ENCODE data around the gene GARNL3. TPM values are rescaled to one million over a fixed set of nuclear protein-coding genes. Genes with fewer than 3 reads are reported as not detected.

The GARNL3 gene
- total RNA-seq, 1 experiment from 2014 or later = 6.1 TPM

DNA sequence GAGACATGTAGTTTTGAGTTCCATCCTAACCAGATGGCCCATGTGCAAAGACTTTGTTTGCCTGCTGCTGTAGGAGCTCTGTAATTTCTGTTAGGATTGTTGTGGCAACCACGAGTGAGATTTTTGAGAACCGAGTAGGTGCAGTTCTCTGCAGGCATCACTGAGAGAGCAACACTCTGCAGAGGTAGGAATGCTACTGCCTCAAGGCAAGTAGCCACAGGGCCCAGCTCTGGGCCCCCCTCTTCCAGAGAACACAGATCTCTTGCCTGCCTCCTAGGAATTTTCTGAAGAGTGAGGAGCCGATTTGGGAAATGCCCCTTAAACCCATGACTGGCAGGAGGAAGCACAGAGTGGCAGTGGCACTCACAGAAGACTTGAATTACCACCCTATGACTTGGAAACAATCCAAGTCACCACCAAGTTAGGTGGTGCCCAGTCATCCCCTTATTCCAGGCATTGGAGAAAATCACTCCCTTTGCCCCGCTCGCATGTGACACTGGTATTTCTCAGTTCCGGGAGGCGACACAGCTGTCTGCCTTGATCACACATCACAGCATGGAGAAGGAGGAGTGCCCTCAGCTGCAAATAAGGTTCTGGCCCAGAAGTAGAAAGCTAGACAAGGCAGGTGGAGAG, 79.9 kb downstream of the GARNL3 start:
- Mint-ChIP-seq H3K27ac (ENCODE audit: low read depth, unreplicated experiment) (no peak overlapping the region), H3K27me3 (ENCODE audit: insufficient read depth, unreplicated experiment) (no peaks in the 10 kb centered on the region), H3K9me3 (ENCODE audit: unreplicated experiment) (no peaks in the 10 kb centered on the region), H3K4me3 (ENCODE audit: unreplicated experiment) (no peak overlapping the region), H3K4me1 (ENCODE audit: insufficient read depth, unreplicated experiment) (peaks cover 9% of the 10 kb centered on the region), H3K36me3 (ENCODE audit: insufficient read depth, unreplicated experiment) (no peaks in the 10 kb centered on the region)
- CTCF ChIA-PET = no interaction called here
- BruUV-seq (replicated peaks) = no TSS peak
- intact Hi-C loops (cut with micrococcal nuclease) = no loop called here
- TF ChIP-seq, protein P1, sequence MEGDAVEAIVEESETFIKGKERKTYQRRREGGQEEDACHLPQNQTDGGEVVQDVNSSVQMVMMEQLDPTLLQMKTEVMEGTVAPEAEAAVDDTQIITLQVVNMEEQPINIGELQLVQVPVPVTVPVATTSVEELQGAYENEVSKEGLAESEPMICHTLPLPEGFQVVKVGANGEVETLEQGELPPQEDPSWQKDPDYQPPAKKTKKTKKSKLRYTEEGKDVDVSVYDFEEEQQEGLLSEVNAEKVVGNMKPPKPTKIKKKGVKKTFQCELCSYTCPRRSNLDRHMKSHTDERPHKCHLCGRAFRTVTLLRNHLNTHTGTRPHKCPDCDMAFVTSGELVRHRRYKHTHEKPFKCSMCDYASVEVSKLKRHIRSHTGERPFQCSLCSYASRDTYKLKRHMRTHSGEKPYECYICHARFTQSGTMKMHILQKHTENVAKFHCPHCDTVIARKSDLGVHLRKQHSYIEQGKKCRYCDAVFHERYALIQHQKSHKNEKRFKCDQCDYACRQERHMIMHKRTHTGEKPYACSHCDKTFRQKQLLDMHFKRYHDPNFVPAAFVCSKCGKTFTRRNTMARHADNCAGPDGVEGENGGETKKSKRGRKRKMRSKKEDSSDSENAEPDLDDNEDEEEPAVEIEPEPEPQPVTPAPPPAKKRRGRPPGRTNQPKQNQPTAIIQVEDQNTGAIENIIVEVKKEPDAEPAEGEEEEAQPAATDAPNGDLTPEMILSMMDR (IDR thresholded peaks at IDR 0.05; ENCODE audit: unreplicated experiment) = no peak
- no peak for DNase-seq (ENCODE audit: unreplicated experiment)
- POLR2A ChIA-PET = interaction anchor here (0.7 kb wide), 1 partner anchor 83 kb away, joined by 3 read pairs; no protein-coding TSS in a partner anchor

DNA sequence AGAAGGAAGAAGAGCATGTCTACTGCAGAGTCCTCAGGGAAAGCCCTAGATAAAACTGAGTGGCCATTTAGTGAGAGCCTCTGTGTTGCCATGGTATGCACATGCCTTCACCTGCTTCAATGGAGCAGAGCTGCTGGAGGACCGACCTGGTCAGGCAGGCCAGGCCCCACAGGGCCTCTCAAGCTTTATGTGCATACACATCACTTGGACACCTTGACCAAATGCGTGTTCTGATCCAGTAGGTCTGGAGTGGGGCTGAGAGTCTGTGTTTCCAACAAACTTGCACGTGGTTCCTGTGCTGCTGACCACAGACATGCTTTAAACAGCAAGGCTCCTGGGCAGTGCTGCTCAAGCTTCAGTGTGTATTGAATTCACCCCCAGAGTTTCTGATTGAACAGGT, 81.0 kb downstream of the GARNL3 start:
- no peak overlapping the region for H3K27ac Mint-ChIP-seq (ENCODE audit: low read depth, unreplicated experiment)
- BruUV-seq (replicated peaks) = no TSS peak
- ChIA-PET CTCF (no interaction called here), POLR2A (no interaction called here)
- no peak overlapping the region for H3K4me3 Mint-ChIP-seq (ENCODE audit: unreplicated experiment)
- peaks cover 7% of the 10 kb centered on the region for H3K4me1 Mint-ChIP-seq (ENCODE audit: insufficient read depth, unreplicated experiment)
- H3K9me3 Mint-ChIP-seq (ENCODE audit: unreplicated experiment) = no peaks in the 10 kb centered on the region
- intact Hi-C loops (cut with micrococcal nuclease) = no loop called here
- no peak for DNase-seq (ENCODE audit: unreplicated experiment)
- TF ChIP-seq, protein P1 (IDR thresholded peaks at IDR 0.05; ENCODE audit: unreplicated experiment) = no peak
- H3K36me3 Mint-ChIP-seq (ENCODE audit: insufficient read depth, unreplicated experiment) = no peaks in the 10 kb centered on the region
- no peaks in the 10 kb centered on the region for H3K27me3 Mint-ChIP-seq (ENCODE audit: insufficient read depth, unreplicated experiment)

DNA sequence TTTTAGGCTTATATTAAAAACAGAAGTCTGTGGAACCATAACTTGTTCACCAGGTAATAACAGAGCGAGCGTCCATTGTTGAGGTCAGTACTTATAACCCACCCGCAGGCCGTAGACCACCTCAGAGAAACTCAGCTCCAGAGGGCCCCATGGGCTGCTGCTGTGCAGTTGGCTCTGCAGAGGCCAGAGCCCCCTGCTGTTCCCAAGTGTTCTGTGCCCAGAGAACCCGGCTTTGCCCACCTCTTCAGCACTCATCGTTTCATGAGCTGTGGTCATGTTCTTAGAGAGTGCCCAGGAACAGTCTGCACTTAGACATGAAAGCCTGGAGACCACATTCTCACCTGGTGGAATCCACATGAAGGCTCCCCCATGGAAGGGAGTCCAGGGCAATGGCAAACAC, 82.0 kb downstream of the GARNL3 start:
- POLR2A ChIA-PET = no interaction called here
- Mint-ChIP-seq H3K4me3 (ENCODE audit: unreplicated experiment) (no peak overlapping the region), H3K27ac (ENCODE audit: low read depth, unreplicated experiment) (no peak overlapping the region), H3K36me3 (ENCODE audit: insufficient read depth, unreplicated experiment) (no peaks in the 10 kb centered on the region), H3K9me3 (ENCODE audit: unreplicated experiment) (no peaks in the 10 kb centered on the region), H3K4me1 (ENCODE audit: insufficient read depth, unreplicated experiment) (no peaks in the 10 kb centered on the region), H3K27me3 (ENCODE audit: insufficient read depth, unreplicated experiment) (no peaks in the 10 kb centered on the region)
- CTCF ChIA-PET = no interaction called here
- intact Hi-C loops (cut with micrococcal nuclease) = no loop called here
- no peak for DNase-seq (ENCODE audit: unreplicated experiment)
- no TSS peak for BruUV-seq (replicated peaks)
- TF ChIP-seq, protein P1 (IDR thresholded peaks at IDR 0.05; ENCODE audit: unreplicated experiment) = no peak

DNA sequence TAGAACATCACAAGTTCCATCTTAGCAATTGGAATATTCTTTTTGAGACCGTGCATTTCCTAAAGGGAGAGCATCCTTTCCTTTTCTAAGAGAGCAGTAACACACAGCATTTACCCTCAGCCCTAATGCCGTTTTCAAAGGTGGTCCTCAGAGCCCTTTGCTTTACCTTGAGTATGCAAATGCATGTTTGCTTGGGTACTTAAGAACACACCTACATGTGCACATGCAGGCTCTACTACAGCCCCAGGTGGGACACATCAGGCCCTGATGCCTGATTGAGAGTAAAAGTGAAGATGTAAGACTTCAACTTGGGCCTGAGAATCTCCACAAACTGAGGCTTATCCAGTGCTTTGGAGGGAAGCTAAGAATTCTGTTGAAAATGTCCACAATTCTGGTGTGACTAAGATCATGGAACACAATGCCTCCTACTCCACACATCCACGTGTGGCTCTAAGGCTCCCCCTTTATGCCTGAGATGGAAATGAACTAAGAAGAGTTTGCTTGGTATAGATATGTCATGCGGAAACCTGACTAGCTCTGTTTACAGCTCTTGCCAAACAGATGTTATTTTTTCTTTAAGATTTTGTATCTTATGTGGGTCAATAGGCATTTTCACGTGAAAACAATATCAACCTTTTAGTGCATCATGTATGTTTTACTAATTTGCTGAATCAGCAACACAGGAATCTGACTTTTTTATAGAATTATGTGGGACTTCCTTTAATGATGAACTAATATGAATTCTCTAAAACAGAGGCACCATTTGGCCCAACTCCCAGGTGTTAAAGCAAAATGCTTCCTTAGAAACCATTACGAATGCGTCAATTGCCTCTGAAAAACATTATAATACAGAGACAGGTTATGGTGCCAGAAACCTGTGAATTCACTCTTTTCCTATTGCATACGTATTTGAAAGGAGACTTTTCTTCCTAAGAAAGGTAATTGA, 83.5 kb downstream of the GARNL3 start:
- CTCF ChIA-PET = interaction anchor here (0.6 to 1.0 kb wide), 4 partner anchors 38 to 275 kb away, joined by 3 read pairs; no protein-coding TSS in a partner anchor
- Mint-ChIP-seq H3K9me3 (ENCODE audit: unreplicated experiment) (no peaks in the 10 kb centered on the region), H3K4me3 (ENCODE audit: unreplicated experiment) (no peak overlapping the region), H3K27ac (ENCODE audit: low read depth, unreplicated experiment) (no peak overlapping the region), H3K36me3 (ENCODE audit: insufficient read depth, unreplicated experiment) (no peaks in the 10 kb centered on the region), H3K4me1 (ENCODE audit: insufficient read depth, unreplicated experiment) (no peaks in the 10 kb centered on the region), H3K27me3 (ENCODE audit: insufficient read depth, unreplicated experiment) (no peaks in the 10 kb centered on the region)
- POLR2A ChIA-PET = interaction anchor here (0.8 kb wide), 1 partner anchor 102 kb away, joined by 3 read pairs; no protein-coding TSS in a partner anchor
- intact Hi-C loops (cut with micrococcal nuclease) = loop anchor here (1.0 kb wide), 2 partner anchors 64 to 134 kb away; no protein-coding TSS in a partner anchor
- BruUV-seq (replicated peaks) = no TSS peak
- peak; percentile 38 for DNase-seq (ENCODE audit: unreplicated experiment)
- TF ChIP-seq, protein P1 (IDR thresholded peaks at IDR 0.05; ENCODE audit: unreplicated experiment) = peak; percentile 41

All from MCF 10A (cell line).